Ishikawa (cell line): ENCODE data around the gene METTL15.

Experiments
- CEBPB ChIP-seq: IDR thresholded peaks from 2 replicates; pipeline ENCODE4 v1.6.1; 2012
- CREB1 ChIP-seq: IDR thresholded peaks from 2 replicates; pipeline ENCODE4 v1.6.1; 2012; ENCODE audit warnings: low read depth
- EGR1 ChIP-seq: IDR thresholded peaks from 2 replicates; pipeline ENCODE4 v1.6.1; 2012
- EP300 ChIP-seq: IDR thresholded peaks from 2 replicates; pipeline ENCODE4 v1.6.1; 2012; ENCODE audit warnings: borderline replicate concordance
- FOXM1 ChIP-seq: IDR thresholded peaks from 2 replicates; pipeline ENCODE4 v1.6.1; 2012; ENCODE audit warnings: low read depth, borderline replicate concordance
- NFIC ChIP-seq: IDR thresholded peaks from 2 replicates; pipeline ENCODE4 v1.6.1; 2012
- RAD21 ChIP-seq: IDR thresholded peaks from 2 replicates; pipeline ENCODE4 v1.6.1; 2012; ENCODE audit warnings: low read depth
- TAF1 ChIP-seq: IDR thresholded peaks from 2 replicates; pipeline ENCODE4 v1.6.1; 2012; ENCODE audit warnings: low read depth, mild to moderate bottlenecking
- TCF12 ChIP-seq: IDR thresholded peaks from 2 replicates; pipeline ENCODE4 v1.6.1; 2012; ENCODE audit warnings: low read depth
- TEAD4 ChIP-seq: IDR thresholded peaks from 2 replicates; pipeline ENCODE4 v1.6.1; 2012
- YY1 ChIP-seq: IDR thresholded peaks from 2 replicates; pipeline ENCODE4 v1.6.1; 2012; ENCODE audit warnings: low read depth
- ZBTB7A ChIP-seq: IDR thresholded peaks from 2 replicates; pipeline ENCODE4 v1.6.1; 2012; ENCODE audit warnings: low read depth
- TF ChIP-seq, protein P1 (sequence below): IDR thresholded peaks from 2 replicates; pipeline ENCODE4 v1.6.1; 2012
- TF ChIP-seq, protein P2 (sequence below): IDR thresholded peaks from 2 replicates; pipeline ENCODE4 v1.6.1; 2012; ENCODE audit warnings: low read depth, mild to moderate bottlenecking
- TF ChIP-seq, protein P3 (sequence below): IDR thresholded peaks from 2 replicates; pipeline ENCODE4 v1.6.1; 2012

METTL15 gene

GRCh38 chr11:28083118-28083517, 25.1 kb upstream of the METTL15 start:
- TF ChIP-seq, protein P1, sequence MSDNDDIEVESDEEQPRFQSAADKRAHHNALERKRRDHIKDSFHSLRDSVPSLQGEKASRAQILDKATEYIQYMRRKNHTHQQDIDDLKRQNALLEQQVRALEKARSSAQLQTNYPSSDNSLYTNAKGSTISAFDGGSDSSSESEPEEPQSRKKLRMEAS = no peak
- TF ChIP-seq TEAD4 = no peak
- TF ChIP-seq YY1 = no peak
- no peak for TF ChIP-seq CREB1
- TF ChIP-seq RAD21 = no peak
- no peak for TF ChIP-seq TAF1

GRCh38 chr11:28086569-28086968, 21.6 kb upstream of the METTL15 start:
- TF ChIP-seq YY1 = no peak
- no peak for TF ChIP-seq ZBTB7A
- no peak for TF ChIP-seq EP300
- TF ChIP-seq TEAD4 = no peak
- no peak for TF ChIP-seq TCF12
- TF ChIP-seq NFIC = no peak
- TF ChIP-seq, protein P1 = no peak
- no peak for TF ChIP-seq RAD21

- TF ChIP-seq YY1 (no peak), RAD21 (no peak), NFIC (no peak), EP300 (no peak), CEBPB (no peak), TCF12 (no peak), TAF1 (no peak), TEAD4 (no peak), EGR1 (no peak), ZBTB7A (no peak), FOXM1 (no peak)
- TF ChIP-seq, protein P2, sequence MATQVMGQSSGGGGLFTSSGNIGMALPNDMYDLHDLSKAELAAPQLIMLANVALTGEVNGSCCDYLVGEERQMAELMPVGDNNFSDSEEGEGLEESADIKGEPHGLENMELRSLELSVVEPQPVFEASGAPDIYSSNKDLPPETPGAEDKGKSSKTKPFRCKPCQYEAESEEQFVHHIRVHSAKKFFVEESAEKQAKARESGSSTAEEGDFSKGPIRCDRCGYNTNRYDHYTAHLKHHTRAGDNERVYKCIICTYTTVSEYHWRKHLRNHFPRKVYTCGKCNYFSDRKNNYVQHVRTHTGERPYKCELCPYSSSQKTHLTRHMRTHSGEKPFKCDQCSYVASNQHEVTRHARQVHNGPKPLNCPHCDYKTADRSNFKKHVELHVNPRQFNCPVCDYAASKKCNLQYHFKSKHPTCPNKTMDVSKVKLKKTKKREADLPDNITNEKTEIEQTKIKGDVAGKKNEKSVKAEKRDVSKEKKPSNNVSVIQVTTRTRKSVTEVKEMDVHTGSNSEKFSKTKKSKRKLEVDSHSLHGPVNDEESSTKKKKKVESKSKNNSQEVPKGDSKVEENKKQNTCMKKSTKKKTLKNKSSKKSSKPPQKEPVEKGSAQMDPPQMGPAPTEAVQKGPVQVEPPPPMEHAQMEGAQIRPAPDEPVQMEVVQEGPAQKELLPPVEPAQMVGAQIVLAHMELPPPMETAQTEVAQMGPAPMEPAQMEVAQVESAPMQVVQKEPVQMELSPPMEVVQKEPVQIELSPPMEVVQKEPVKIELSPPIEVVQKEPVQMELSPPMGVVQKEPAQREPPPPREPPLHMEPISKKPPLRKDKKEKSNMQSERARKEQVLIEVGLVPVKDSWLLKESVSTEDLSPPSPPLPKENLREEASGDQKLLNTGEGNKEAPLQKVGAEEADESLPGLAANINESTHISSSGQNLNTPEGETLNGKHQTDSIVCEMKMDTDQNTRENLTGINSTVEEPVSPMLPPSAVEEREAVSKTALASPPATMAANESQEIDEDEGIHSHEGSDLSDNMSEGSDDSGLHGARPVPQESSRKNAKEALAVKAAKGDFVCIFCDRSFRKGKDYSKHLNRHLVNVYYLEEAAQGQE = no peak
- TF ChIP-seq, protein P1 = no peak
Observed at GRCh38 chr11:28089378-28089777, 18.8 kb upstream of the METTL15 start.

- TF ChIP-seq, protein P3, sequence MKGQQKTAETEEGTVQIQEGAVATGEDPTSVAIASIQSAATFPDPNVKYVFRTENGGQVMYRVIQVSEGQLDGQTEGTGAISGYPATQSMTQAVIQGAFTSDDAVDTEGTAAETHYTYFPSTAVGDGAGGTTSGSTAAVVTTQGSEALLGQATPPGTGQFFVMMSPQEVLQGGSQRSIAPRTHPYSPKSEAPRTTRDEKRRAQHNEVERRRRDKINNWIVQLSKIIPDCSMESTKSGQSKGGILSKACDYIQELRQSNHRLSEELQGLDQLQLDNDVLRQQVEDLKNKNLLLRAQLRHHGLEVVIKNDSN = no peak
- TF ChIP-seq CREB1 (no peak), EP300 (no peak), NFIC (no peak), TAF1 (no peak), RAD21 (no peak), EGR1 (no peak), TEAD4 (no peak), TCF12 (no peak)
- TF ChIP-seq, protein P1 = no peak
Observed at GRCh38 chr11:28090052-28090749, 18.0 kb upstream of the METTL15 start.

DNA sequence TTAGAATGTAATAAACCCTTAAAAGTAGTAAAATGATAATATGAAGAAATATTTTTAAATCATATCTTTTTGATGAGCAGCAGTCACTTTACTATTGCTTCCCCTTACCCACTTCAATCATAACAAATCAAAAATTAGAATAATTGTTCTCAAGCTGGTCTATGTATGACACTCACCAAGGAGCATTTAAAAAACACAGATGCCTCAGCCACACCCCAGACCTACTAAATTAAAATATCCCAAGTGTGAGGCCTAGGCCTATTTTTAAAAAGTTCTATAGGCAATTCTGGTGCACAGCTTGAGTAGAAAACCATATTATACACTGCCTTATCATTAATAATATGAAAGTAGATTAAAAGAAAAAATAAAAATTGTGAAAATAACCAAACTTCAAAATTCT, 15.4 kb upstream of the METTL15 start:
- no peak for TF ChIP-seq CEBPB
- TF ChIP-seq, protein P2 = no peak

GRCh38 chr11:28098257-28098656, 9.9 kb upstream of the METTL15 start:
- no peak for TF ChIP-seq ZBTB7A
- no peak for TF ChIP-seq TCF12
- TF ChIP-seq, protein P3 = no peak
- no peak for TF ChIP-seq TEAD4
- TF ChIP-seq, protein P1 = no peak
- TF ChIP-seq YY1 = no peak
